ENCODE results near the gene FGD4.

- TF ChIP-seq POLR2A (IDR thresholded peaks at IDR 0.05), result no peak
- TF ChIP-seq CTCF (IDR thresholded peaks at IDR 0.05), result no peak
These were observed 99.7 kb downstream of the FGD4 start for GRCh38 chr12:32499048-32499447.
